ENCODE measurements around the gene MARS1.

The MARS1 gene

GRCh38 chr12:57548013-57548315, 60.1 kb downstream of the MARS1 start:
- DNase-seq (ENCODE audit: extremely low read depth, insufficient read length): no peak
- Histone ChIP-seq H3K4me3 (replicated peaks; ENCODE audit: low read depth, low read length) (no peak overlapping the region), H3K27me3 (replicated peaks; ENCODE audit: control insufficient read depth, insufficient read depth, low read length) (no peaks in the 10 kb centered on the region), H3K36me3 (ENCODE audit: control insufficient read depth, insufficient read depth, low read length) (peaks cover 3% of the 10 kb centered on the region)
- no peak for TF ChIP-seq CTCF (IDR thresholded peaks at IDR 0.05; ENCODE audit: insufficient read depth, low read length, poor library complexity, severe bottlenecking)

GRCh38 chr12:57548488-57548887, 60.6 kb downstream of the MARS1 start:
- TF ChIP-seq CTCF (IDR thresholded peaks at IDR 0.05; ENCODE audit: insufficient read depth, low read length, poor library complexity, severe bottlenecking): no peak
- Histone ChIP-seq H3K27me3 (replicated peaks; ENCODE audit: control insufficient read depth, insufficient read depth, low read length) (no peaks in the 10 kb centered on the region), H3K36me3 (ENCODE audit: control insufficient read depth, insufficient read depth, low read length) (peaks cover 3% of the 10 kb centered on the region), H3K4me3 (replicated peaks; ENCODE audit: low read depth, low read length) (no peak overlapping the region)
- DNase-seq (ENCODE audit: extremely low read depth, insufficient read length): no peak

GRCh38 chr12:57549203-57549908, 61.5 kb downstream of the MARS1 start:
- H3K36me3 ChIP-seq (ENCODE audit: control insufficient read depth, insufficient read depth, low read length): peaks cover 3% of the 10 kb centered on the region
- peak overlapping the region; percentile 55 for H3K4me3 ChIP-seq (replicated peaks; ENCODE audit: low read depth, low read length)
- H3K27me3 ChIP-seq (replicated peaks; ENCODE audit: control insufficient read depth, insufficient read depth, low read length): no peaks in the 10 kb centered on the region

GRCh38 chr12:57549909-57550640, 62.2 kb downstream of the MARS1 start, which contains the start of gene KIF5A:
Gene KIF5A (plus strand): TSS chr12:57550044. CDS start chr12:57550272, 228 bp downstream.
- Histone ChIP-seq H3K27me3 (replicated peaks; ENCODE audit: control insufficient read depth, insufficient read depth, low read length) (no peaks in the 10 kb centered on the region), H3K4me3 (replicated peaks; ENCODE audit: low read depth, low read length) (peak within 1 kb of the TSS; percentile 55), H3K36me3 (ENCODE audit: control insufficient read depth, insufficient read depth, low read length) (no peaks in the 10 kb centered on the region)
- no peak for TF ChIP-seq CTCF (IDR thresholded peaks at IDR 0.05; ENCODE audit: insufficient read depth, low read length, poor library complexity, severe bottlenecking)
- peak; percentile 61 for DNase-seq (ENCODE audit: extremely low read depth, insufficient read length)

More at GRCh38 chr12:57549203-57549908, 61.5 kb downstream of the MARS1 start:
- TF ChIP-seq CTCF (IDR thresholded peaks at IDR 0.05; ENCODE audit: insufficient read depth, low read length, poor library complexity, severe bottlenecking): no peak
- no peak for DNase-seq (ENCODE audit: extremely low read depth, insufficient read length)

GRCh38 chr12:57550641-57551549, 63.0 kb downstream of the MARS1 start:
- Histone ChIP-seq H3K4me3 (replicated peaks; ENCODE audit: low read depth, low read length) (no peak overlapping the region), H3K36me3 (ENCODE audit: control insufficient read depth, insufficient read depth, low read length) (no peaks in the 10 kb centered on the region), H3K27me3 (replicated peaks; ENCODE audit: control insufficient read depth, insufficient read depth, low read length) (no peaks in the 10 kb centered on the region)
- TF ChIP-seq CTCF (IDR thresholded peaks at IDR 0.05; ENCODE audit: insufficient read depth, low read length, poor library complexity, severe bottlenecking): no peak
- no peak for DNase-seq (ENCODE audit: extremely low read depth, insufficient read length)
